Eye (tissue), 1 donor: ENCODE data around the gene NKX1-2.

Experiments used
- DNase-seq: peaks from one replicate; pipeline ENCODE4 v3.0.0-alpha.2; 2015

NKX1-2 gene

DNA sequence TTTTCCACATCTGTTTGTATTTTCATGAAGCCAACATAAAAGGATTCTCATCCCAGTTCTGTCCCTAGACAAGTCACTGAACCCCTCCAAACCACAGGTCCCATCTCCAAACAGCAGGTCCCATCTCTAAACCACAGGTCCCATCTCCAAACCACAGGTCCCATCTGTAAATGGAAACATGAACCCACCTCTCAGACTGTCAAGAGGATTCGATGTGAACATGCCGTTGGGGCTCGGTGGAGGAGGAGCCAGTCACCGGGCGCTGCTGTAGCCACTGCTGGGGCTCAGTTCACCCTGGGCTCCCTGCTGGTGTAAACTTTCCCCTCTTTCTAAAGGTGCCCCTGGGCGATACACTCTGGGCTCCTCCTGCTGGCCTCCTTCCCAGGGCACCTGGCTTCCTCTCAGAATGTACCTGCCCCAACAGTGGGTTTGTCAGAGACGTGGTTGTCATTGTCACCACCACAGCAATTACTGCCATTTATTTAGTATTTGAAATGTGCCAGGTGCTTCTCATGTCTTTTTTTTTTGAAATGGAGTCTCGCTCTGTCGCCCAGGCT lies 24.8 kb upstream of the NKX1-2 start:
- DNase-seq, result no peak

DNA sequence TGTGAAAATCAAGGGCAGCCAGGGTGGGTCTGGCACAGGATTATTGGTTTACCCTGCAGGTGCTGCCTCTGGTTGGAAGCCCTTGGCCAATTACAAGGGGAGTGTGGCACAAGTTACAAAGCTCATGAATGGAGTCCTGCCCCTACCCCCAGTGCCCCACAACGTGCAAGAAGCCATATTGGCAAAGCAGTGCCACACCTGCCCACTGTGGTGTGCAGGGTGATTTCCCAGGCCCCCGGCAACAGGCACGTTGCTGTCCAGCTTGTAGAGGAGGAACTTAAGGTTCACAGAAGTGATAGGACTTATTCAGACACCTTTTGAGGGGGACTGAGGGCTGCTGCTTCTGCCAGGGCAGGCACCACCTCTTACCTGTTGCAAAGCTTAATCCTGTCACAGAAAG lies 23.2 kb upstream of the NKX1-2 start:
- DNase-seq, result no peak

DNA sequence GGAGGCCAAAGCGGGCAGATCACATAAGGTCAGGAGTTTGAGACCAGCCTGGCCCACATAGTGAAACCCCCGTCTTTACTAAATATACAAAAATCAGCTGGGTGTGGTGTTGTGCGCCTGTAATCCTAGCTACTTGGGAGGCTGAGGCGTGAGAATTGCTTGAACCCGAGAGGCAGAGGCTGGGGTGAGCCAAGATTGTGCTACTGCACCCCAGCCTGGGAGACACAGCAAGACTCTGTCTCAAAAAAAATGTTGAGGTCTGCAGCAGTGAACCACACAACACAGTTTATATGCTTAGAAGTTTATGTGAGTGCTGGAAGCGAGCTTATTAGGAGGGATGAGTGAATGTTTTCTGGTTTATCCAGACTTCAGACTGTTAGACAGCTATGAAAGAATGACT lies 22.2 kb upstream of the NKX1-2 start:
- no peak for DNase-seq

DNA sequence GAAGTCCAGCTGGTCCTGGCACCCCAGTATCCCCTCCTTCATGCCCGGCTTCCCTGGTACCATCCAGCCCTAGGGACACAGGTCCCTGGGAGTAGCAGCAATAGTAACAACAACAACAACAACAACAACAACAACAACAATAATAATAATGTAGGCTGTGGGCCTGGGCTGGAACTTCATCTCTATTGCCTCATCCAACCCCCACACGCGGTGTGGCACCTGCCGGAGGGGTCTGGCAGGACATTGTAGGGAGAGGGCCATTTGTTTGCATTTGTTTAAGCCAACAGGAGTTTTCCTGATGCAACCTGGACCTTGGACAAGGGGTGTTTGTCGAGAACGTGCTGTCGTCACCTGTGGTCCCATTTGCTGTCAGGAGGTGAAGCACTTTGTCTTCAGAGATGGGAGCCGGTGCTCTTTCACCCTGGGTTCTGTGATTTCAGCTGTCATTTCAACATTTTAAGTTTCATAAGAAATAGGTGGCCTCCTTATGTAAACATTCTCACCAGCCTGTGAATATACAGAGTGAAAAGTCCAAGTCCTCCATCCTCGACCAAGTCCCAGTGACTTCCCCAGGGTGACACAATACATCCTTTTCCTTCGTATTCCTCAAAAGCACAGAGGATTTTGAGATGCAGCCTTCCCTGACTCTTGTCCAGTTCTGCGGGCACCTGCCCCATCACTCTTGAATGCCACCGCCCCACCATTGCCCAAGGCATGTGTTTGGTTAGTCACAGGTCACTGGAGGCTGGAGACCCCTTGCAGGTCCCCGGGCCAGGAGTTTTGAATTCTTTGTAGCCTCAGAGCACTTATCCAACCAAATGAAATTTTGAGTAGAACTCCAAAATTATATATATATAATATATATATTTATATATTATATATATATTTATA lies 21.0 kb upstream of the NKX1-2 start:
- peak; percentile 50 for DNase-seq

DNA sequence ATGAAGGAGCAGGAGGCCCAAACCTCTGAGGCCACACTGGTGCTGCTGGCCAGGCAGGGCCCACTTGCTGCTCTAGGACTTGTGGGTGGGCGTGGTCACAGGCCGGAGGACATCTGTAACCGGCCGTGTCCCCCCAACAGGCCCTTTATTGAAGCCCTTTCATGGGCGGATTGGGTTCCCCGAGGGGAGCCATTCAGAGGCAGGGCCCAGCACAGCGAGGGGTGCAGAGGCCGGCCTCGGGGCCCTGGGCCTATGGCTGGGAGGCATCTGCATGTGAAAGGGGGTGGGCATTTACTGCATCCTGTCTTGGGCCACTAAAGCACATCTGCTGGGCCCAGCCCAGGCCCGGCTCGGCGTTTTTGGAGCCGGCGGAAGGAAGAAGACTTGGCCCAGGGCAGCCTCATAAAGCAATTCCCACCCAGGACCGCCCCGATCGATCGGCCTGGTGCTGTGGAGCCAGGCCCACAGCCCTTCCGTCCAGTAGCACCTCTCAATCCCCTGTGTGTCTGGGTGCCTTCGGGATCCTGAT lies 20.2 kb upstream of the NKX1-2 start:
- DNase-seq, result no peak

DNA sequence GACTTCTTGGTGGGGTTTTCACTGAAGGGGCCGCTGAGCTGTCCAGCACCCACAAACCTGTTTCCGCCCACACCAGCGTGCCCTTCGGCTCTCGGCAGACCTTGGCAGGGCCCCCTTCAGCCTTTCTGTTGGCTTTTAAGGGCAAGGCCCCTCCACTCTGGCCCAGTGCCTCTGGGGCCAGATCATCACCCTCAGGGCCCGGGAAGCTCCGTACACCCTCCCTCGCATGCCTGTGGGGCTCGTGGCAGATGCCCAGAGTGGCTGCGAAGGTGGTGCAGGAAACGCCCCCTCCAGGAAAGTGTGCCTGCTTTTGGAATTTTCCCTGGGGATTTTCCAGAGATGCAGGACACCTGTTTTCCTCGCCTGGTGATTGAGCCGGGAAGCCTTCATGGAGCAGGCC lies 18.8 kb upstream of the NKX1-2 start:
- no peak for DNase-seq

DNA sequence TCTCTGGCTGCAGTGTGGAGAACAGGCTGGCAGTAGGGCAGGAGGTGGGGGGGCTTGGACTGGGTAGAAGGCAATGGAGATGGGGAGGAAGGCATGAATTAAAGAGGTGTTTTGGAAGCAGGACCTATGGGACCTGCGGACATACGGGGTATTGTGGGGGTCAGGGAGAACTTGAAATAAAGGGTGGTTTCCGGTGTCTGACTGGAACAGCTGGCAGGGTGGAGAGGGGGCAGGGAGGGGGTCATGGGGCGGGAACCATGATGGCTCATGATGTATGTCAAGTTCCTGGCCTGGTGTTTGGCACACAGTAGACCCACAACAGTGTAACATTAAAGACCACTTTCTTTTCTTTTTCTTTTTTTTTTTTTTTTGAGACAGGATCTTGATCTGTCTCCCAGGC lies 17.3 kb upstream of the NKX1-2 start:
- no peak for DNase-seq

DNA sequence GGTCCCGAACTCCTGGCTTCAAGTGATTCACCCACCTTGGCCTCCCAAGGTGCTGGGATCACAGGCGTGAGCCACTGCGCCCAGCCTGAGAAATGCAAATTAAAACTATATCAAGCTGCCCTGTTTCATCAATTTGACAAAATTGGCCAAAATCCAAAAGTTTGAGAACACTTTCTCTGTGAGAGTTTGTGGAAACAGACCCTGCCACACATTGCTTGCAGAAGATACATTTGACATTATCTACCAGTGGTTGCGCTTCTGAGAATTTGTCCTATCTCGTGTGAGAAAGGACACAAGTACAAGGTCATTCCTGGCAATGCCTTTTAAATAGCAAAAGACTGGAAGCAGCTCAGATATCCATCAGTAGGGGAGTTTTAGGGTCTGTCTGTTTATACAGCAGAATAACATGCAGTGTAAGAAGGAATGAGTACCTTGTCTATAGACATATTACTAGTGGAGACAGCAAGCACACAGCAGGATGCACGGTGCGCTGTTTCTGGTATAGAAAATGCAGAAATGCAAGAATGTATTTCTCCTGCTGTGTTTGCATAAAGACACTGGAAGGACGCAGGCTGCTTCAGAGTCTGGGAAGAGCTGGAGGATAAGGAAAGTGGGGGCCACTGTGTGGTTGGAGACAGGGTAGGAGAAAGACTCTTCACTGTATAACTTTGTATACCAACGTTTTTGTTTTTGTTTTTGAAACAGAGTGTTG lies 16.1 kb upstream of the NKX1-2 start:
- DNase-seq, result no peak

DNA sequence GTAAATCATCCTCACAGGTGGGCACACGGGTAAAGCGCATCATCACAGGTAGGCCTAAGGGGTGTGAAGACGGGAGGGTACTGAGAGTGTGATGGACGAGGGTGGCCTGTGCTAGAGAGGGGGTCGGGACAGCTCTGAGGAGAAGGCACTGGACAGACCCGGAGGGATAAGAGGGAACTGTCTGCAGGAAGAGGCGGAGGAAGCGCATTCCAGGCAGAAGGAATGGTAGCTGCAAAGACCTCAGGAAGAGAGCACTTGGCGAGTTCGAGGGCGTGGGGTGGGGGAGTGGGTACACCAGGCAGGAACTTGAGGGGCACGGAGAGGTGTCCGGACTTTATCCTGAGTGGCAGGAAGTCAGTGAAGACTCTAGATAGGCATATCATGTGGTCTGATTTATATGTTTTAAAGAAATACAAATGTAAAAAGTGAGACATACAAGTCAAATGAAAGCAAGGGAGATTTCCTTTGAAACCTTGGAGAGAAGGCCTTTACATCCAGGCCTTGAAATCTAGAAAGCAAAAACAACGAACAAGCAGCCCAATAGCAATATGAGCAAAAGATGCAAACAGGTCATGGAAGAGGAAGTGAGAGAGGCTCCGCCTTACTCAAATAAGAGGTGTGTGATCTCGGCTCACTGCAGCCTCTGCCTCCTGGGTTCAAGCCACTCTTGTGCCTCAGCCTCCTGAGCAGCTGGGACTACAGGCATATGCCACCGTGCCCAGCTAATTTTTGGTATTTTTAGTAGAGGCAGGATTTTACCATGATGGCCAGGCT lies 15.4 kb upstream of the NKX1-2 start:
- no peak for DNase-seq

DNA sequence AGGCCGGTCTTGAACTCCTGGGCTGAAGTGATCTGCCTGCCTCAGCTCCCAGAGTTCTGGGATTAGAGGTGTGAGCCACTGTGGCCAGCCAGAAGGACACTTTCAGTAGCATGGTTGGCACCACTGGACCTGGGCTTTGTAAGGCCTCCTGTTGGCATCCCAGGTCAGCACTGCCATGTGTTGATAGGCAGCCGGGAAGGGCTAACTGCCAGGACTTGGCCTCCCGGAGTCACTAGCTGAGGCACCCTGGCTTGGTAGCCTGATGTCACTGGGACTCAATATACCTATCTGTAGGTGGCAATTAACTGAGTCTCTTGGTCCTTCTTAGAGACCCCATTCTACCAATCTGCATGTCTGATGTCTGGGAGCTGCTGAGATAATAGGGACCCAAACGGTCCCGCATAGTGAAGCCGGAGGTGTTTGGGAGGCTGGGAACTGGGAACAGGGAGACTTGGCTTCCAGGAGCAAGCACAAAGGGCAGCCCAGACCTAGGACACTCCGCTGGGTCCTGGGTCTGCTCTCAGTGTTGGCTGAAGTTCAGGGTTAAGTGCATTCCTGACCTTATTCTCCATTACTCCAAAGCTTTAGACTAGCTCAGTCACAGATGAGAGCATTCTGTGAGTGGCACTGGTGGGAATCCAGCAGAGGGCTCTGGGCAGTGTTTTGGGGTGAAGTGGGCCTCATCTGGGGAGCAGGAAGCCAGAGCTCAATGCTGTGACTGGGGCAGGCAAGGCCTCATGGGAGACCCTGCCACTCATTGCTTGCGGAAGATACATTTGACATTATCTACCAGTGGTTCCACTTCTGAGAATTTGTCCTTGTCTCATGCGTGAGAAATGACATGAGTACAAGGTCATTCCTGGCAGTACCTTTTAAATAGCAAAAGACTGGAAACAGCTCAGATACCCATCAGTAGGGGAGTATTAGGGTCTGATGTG lies 14.5 kb upstream of the NKX1-2 start:
- no peak for DNase-seq

DNA sequence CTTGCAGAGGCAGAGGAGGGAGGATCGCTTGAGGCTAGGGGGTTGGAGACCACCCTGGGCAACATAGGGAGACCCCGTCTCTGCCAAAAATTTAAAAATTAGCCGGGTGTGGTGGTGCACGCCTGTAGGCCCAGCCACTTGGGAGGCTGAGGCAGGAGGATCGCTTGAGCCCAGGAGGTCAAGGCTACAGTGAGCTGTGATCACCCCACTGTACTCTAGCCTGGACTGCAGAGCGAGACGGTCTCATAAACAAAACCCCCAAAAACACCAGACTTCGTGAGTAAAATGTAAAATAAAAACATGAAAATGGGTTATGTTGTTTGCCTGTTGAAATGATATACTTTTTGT lies 12.5 kb upstream of the NKX1-2 start:
- DNase-seq, result no peak

DNA sequence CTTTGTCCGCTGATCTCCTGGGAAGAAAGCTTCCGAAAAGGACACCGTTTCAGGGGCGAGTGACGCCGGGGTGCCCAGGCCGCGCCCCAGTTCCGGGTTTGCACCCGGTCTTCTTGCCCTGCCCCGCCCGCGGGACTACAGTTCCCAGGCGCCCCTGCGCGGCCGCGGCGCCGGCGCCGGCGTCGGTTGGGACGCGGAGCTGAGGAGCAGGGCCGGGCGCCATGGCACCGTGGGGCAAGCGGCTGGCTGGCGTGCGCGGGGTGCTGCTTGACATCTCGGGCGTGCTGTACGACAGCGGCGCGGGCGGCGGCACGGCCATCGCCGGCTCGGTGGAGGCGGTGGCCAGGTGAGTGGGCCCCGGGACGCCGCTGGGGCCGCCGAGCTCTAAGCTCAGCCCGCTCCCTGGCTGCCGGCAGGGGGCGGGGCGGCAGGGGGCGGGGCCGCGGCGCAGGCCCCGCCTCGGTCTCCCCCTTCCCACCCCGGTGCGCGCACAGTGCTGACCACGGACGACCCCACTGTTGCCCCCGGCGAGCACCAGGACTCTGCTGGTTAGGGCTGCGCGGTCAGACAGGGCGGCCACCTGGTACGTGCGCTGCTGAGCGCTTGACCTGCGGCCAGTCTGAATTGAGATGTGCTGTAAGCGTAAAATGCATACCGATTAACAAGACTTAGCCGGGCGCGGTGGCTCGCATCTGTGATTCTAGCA lies 12.0 kb upstream of the NKX1-2 start, which contains the start of gene LHPP:
Gene LHPP (plus strand): TSS at position 182 of the 706 bp plus-strand sequence. CDS start 40 bp downstream, at position 222.
- peak; percentile 94 for DNase-seq

DNA sequence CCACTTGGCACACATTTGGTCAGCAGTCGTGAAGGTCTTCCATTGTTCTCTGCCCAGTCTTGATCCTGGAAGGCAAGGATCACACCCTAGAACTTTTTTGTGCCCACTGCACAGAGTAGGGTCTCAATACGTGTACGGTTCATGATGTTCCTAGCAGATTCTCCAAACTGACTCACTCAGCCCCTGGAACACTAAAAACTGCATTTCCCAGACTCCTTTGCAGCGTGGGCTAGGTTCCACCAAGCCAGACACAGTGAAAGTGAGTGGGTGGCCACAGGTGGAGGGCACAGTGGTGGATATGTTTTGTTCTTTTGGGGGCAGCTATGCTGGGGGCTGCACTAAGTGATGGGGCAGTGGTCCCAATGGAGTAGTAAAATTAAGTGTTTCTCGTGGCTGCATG lies 10.3 kb upstream of the NKX1-2 start:
- no peak for DNase-seq

DNA sequence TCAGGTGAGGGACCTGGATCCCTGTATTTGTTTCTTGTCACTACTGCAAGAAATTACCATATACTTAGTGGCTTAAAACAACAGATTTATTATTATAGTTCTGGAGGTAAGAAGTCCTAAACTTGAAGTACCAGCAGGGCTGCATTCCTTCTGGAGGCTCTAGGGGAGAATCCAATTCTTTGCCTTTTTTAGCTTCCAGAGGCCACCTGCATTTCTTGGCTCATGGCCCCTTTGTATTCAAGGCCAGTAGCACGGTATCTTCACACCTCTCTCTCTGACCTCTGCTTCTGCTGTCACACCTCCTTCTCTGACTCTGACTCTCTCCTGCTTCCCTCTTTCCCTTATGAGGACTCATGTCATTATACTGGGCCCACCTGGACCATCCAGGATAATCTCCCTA lies 9.6 kb upstream of the NKX1-2 start:
- DNase-seq, result no peak

DNA sequence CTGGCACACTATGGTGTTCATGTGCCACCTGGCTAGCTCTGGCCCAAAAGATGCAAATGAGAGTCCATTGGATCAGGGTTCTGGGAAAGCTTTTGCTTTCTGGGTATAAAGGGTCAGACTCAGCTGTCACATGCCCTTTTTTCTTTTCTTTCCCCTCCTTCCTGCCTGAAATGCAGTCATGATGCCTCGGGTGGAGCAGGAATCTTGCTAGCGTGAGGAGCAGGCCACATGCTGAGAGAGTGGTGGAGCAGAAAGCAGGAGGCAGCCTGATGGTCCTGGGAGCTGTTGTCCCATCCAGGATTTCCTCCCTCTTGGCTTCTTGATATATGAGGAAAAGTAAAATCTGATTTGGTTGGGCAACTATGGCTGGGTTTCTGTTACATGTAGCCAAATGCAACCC lies 9.1 kb upstream of the NKX1-2 start:
- no peak for DNase-seq

DNA sequence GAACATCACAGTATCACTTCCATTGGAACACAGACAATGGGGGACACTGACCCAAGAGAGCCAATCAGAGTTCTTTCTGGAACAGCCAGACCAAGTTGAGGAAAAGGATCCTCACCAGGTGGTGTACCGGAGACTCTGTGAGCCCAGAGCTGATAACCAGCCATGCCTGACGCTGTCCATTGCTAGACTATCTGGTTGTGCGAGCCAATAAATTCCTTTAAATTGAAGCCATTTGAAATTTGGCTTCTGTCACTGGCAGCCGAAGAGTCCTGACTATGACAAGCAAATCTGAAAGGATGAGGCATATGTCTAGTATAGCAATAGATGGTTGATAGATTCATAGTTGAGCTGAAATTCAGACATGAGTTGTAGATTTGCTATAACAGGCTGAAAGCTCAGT lies 8.6 kb upstream of the NKX1-2 start:
- DNase-seq, result no peak

DNA sequence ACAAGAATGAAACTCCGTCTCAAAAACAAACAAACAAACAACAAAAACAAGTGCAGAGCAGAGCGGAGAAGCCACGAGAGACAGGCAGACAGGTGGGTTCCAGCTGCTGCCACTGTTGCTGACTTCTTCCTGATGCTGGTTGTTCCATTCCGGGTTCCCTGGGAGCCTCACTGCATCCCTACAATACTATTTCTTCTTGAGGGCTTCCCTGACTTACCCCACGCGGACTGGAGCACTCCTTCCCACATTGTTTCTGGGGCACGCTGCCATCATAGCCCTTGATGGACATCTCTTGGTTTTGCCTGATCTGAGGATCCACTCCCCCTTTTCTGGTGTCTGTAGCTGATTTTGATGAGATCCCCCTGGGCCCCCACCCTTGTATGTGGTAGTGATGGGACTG lies 5.6 kb upstream of the NKX1-2 start:
- DNase-seq, result no peak

DNA sequence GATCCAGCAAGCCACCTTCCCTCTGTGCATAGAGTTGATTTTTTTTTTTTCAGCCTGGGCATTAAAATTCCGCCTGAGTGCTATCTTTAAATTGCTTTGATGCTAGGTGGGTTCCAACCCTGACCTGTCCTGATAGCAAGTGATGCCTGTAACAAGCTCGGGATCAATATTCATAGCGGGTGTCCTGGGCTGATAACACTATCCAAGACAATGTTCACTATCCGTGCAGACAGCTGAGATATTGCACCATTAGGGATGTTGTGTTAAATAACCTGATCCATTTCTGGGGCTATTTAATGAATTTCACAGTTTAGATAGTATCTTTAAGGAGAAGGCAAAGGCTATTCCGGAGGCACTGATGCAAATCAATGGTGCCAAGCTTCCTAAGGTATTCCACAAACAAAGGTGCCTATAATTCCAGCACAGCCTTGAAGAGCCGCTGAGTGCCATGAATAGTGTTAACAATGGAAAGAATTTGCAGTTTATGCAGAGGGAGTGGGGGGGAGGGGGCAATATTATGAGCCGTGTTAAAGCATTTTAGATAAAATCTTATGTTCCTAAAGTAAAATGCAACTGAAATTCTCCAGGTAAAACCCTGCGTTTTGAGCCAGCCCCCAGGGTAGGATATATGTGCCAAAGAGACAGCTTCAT lies 4.2 kb upstream of the NKX1-2 start:
- DNase-seq, result peak; percentile 36

DNA sequence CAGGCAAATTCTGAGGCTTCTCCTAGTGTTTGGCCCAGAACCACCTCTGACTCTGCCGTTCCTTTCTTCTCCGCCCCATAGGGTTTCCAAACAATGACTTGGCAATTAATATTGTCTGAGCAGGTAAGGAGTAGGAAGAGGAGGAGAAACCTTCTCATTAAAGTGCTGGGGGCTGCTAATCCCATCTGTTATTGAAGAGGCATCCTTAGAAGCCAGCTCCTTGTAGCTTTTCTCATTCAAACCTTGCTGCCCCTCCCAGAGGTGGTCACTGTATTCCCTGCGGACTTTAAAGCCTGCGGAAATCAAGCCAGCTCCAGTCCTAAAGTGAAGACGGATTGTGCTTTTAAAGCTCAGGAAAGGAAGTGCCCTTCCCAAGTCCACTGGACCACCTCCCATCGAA lies 1.4 kb upstream of the NKX1-2 start:
- no peak for DNase-seq

DNA sequence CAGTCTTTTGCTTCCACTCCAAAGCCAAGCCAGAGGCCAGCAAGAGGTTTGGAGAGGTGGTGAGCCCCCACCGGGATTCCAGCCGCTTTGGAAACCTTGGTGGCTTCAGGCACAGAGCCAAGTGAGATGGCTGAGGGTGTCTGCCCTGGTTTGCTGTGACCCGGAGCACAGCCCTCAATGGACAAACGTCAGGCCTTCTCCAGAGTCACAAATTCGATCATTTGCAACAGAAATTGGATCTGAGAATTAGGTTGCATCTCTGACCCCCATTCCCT lies 885 bp upstream of the NKX1-2 start:
- no peak for DNase-seq
